Measurements from ENCODE around the gene DNAI2.

Gene DNAI2, protein sequence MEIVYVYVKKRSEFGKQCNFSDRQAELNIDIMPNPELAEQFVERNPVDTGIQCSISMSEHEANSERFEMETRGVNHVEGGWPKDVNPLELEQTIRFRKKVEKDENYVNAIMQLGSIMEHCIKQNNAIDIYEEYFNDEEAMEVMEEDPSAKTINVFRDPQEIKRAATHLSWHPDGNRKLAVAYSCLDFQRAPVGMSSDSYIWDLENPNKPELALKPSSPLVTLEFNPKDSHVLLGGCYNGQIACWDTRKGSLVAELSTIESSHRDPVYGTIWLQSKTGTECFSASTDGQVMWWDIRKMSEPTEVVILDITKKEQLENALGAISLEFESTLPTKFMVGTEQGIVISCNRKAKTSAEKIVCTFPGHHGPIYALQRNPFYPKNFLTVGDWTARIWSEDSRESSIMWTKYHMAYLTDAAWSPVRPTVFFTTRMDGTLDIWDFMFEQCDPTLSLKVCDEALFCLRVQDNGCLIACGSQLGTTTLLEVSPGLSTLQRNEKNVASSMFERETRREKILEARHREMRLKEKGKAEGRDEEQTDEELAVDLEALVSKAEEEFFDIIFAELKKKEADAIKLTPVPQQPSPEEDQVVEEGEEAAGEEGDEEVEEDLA

DNA sequence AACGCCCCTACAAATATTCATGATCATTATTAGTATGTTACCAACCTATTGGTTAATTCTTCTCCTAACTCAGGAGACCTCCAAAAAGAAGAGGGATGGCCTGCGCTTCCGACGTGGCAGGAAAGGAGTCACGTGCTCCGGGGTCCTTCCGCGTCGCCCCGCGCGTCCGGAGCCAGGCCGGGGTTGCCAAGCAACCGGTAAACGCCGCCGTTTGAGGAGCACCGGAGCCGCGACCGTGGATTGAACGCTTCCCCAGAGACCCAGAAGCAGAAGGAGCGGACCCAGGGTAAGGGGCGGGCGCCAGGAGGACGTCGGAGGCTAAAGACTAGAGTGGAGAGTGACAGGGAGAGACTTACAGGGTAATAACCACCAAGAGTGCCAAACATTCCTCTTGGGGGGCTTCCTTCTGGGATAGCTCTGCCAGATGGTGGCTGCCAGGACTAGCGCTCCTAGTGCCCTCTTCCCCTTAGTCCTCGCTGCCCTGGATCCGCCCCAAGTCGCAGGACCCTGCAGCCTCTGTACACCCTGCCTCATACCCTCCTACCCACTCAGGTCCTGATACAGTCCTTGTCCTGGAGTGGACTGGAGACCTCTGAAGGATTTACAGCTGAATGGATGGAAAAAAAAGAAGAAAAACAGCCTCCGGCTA is at the start of gene DNAI2:
Gene DNAI2, plus strand, starts transcription at position 175 of the 649 bp plus-strand sequence. CDS start 7,584 bp downstream, outside the sequence.
- TF ChIP-seq, protein P1, sequence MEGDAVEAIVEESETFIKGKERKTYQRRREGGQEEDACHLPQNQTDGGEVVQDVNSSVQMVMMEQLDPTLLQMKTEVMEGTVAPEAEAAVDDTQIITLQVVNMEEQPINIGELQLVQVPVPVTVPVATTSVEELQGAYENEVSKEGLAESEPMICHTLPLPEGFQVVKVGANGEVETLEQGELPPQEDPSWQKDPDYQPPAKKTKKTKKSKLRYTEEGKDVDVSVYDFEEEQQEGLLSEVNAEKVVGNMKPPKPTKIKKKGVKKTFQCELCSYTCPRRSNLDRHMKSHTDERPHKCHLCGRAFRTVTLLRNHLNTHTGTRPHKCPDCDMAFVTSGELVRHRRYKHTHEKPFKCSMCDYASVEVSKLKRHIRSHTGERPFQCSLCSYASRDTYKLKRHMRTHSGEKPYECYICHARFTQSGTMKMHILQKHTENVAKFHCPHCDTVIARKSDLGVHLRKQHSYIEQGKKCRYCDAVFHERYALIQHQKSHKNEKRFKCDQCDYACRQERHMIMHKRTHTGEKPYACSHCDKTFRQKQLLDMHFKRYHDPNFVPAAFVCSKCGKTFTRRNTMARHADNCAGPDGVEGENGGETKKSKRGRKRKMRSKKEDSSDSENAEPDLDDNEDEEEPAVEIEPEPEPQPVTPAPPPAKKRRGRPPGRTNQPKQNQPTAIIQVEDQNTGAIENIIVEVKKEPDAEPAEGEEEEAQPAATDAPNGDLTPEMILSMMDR (IDR thresholded peaks at IDR 0.05; ENCODE audit: insufficient read depth, missing control alignments): no peak
- FAIRE-seq (no peak), DNase-seq (ENCODE audit: insufficient read length, low spot score) (no peak)

DNA sequence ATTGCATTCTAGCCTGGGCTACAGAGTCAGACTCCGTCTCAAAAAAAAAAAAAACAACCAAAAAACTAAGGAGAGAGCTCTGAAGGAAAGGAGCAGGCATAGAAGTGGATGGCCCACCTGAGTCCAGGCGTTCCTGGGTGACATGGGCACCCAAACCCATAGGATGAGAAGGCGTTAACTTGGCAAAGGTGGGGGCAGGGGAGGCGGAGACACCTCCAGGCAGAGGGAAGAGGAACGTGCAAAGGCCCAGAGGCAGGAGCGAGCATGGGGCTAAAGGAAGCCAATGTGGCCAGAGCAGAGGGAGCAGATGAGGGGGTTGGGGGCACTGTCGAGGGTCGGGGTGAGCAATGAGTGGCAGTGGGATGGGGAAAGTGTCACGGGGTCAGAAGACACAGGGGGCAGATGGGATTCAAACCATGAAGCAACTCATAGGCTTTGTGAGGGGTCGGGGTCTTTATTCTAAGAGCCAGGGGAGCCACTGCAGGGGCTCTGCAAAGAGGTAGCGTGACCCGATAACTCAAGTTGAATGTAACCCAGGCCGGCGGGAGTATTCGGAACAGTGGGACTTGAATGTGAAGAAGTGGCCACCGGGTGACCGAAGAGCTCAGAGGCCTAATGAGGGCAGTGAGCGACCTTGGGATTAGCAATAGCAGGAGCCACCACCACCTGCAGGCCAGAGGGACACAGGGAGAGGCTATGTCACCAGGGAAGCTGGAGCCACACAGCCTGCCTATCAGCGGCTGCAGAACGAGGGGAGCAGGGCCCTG is 48.9 kb upstream of the DNAI2 start:
- TF ChIP-seq, protein P1 (IDR thresholded peaks at IDR 0.05; ENCODE audit: insufficient read depth, missing control alignments): no peak
- FAIRE-seq (no peak), DNase-seq (ENCODE audit: insufficient read length, low spot score) (no peak)

DNA sequence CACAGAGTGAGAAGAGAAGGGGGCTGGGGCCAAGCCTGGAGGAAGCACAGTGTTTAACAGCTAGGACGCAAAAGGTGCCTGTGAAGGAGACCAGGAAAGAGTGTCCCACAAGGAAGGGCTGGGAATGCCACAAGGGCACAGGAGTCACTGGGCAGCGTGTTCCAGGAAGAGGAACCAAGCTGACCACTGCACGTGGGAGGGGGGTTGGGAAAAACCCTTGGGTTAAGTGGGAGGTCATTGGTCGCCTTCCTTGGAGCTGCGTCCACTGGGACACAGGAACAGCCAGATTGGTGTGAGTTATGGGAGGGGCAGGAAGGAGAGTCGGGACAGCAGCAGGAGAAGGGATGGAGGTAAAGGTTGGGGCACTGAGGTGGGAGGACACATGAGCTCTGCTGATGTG is 47.8 kb upstream of the DNAI2 start:
- TF ChIP-seq, protein P1 (IDR thresholded peaks at IDR 0.05; ENCODE audit: insufficient read depth, missing control alignments): no peak
- FAIRE-seq (no peak), DNase-seq (ENCODE audit: insufficient read length, low spot score) (no peak)

DNA sequence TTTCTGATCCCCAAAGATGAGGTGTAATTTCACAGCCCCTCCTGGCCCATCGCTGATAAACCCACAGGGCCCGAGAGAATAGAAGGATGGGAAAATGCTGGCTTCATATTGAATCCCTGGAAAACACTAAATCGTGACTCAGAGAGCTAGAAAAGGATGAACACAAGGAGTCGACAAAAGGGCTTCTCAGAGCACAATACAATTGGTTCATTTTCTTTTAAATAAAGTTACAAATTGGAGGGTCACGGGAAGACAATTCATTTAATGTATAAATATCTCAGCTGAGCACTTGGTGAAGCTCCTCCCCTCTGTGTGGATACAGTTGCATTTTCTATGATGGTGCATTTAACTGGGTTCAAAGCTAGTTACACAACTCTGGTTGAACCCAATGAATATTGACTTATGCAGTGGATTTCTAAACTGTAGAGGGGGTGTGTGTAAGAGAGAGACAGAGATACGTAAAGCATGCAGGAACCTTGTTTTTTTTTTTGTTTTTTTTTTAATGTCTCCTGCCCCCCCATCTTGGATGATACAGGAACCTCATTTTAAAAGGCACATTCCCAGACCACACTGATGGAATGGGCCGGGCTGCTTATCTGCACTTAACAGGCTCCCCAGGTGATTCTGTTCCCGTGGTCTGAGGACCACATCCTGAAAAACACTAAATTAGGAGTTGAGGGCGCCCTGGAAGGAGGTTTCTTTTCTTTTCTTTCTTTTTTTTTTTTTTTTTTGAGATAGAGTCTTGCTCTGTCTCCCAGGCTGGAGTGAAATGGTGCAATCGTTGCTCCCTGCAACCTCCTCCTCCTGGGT is 46.6 kb upstream of the DNAI2 start:
- no peak for DNase-seq (ENCODE audit: insufficient read length, low spot score)
- FAIRE-seq: no peak
- TF ChIP-seq, protein P1 (IDR thresholded peaks at IDR 0.05; ENCODE audit: insufficient read depth, missing control alignments): no peak

DNA sequence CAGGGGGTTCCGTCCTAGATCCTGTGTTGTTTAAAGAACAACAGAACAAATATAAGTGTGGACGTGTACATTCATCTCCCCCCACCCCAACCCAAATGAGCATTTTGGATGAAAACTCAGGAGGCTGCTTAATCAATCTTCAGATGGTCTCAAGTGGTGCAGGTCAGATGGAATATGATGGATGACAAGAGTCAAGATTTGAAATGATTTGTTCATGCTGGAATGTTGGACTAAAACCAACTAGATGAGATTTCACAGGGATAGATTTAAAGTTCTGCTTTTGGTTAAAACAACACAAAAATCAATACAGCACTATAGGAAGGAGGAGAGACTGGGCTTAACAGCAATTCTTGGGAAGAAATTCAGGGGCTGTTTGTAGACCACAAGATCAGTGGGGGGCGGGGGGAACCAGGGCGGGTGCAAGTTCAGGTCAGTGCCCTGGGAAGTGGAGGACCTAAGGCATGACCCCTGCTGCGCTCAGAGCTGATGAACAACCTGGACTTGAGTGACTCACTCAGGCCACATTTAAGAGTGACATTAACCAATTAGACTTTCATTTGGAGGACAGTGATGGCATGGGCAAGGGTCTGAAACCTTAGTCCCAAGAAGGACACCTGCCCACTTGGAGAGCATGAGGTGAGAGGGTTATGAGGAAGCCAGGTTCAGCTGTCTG is 45.6 kb upstream of the DNAI2 start:
- DNase-seq (ENCODE audit: insufficient read length, low spot score) (no peak), FAIRE-seq (no peak)
- TF ChIP-seq, protein P1 (IDR thresholded peaks at IDR 0.05; ENCODE audit: insufficient read depth, missing control alignments): no peak

DNA sequence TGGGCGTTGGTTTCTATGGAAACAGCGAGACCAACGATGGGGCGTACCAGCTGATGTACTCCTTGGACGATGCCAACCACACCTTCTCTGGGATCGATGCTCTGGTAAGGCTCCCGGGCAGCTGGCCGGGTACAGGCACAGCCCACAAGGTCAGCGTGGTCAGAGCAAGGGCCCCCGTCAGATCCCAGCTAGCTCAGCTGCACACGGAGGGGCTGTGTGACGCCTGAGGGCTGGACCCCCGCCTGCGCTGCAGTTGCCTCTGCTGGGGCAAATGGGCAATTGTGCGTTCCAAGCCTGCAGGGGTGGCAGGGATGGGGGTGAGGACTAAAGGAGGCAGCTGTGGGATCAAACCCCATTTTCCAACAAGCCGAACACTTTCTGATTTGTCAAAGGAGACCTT is 43.1 kb upstream of the DNAI2 start:
- TF ChIP-seq, protein P1 (IDR thresholded peaks at IDR 0.05; ENCODE audit: insufficient read depth, missing control alignments): no peak
- FAIRE-seq (no peak), DNase-seq (ENCODE audit: insufficient read length, low spot score) (no peak)
